ENCODE measurements around the gene SKAP1.

GRCh38 chr17:48453447-48453846 lies 23.4 kb upstream of the SKAP1 start:
- TF ChIP-seq, protein P1, sequence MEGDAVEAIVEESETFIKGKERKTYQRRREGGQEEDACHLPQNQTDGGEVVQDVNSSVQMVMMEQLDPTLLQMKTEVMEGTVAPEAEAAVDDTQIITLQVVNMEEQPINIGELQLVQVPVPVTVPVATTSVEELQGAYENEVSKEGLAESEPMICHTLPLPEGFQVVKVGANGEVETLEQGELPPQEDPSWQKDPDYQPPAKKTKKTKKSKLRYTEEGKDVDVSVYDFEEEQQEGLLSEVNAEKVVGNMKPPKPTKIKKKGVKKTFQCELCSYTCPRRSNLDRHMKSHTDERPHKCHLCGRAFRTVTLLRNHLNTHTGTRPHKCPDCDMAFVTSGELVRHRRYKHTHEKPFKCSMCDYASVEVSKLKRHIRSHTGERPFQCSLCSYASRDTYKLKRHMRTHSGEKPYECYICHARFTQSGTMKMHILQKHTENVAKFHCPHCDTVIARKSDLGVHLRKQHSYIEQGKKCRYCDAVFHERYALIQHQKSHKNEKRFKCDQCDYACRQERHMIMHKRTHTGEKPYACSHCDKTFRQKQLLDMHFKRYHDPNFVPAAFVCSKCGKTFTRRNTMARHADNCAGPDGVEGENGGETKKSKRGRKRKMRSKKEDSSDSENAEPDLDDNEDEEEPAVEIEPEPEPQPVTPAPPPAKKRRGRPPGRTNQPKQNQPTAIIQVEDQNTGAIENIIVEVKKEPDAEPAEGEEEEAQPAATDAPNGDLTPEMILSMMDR (IDR thresholded peaks at IDR 0.05) = no peak
- TF ChIP-seq POLR2AphosphoS5 (IDR thresholded peaks at IDR 0.05) = no peak
- no peak for TF ChIP-seq POLR2A (IDR thresholded peaks at IDR 0.05; ENCODE audit: low read depth)
- no peak for TF ChIP-seq EP300 (IDR thresholded peaks at IDR 0.05)

Data from esophagus muscularis mucosa (tissue), 4 donors.